ENCODE results near the gene SGPP1.
"Not testable (repeated sequence)": the region's sequence is repeated elsewhere in the genome, so short reads cannot be mapped to it uniquely, and the experiment has no call there.

Gene SGPP1, protein sequence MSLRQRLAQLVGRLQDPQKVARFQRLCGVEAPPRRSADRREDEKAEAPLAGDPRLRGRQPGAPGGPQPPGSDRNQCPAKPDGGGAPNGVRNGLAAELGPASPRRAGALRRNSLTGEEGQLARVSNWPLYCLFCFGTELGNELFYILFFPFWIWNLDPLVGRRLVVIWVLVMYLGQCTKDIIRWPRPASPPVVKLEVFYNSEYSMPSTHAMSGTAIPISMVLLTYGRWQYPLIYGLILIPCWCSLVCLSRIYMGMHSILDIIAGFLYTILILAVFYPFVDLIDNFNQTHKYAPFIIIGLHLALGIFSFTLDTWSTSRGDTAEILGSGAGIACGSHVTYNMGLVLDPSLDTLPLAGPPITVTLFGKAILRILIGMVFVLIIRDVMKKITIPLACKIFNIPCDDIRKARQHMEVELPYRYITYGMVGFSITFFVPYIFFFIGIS

GRCh38 chr14:63727736-63728728, at the start of gene SGPP1:
Gene SGPP1, minus strand, starts transcription at chr14:63728065. Its CDS starts 121 bp downstream, at chr14:63727944.
- peak in 1 of 2 donors; percentile 50 for DNase-seq

- no peak for DNase-seq
Measured at GRCh38 chr14:63777024-63777423, 49.2 kb upstream of the SGPP1 start.

DNA sequence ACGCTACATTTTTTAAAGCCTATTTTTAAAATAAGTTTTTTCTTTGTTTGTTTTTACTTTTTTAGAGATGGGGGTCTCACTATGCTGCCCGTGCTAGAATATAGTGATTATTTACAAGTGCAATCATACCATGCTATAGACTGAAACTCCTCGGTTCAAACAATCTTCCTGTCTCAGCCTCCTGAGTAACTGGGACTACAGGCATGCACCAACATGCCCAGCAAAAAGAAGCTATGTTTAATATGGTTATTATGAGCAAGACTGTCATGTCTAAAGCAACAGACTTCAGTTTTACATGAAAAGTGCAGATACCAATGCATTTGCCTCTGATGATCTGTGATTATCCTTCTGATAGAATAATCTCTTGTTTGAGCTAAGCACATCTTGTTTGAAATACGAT, 45.6 kb upstream of the SGPP1 start:
- DNase-seq, result no peak

GRCh38 chr14:63770187-63770807, 42.4 kb upstream of the SGPP1 start:
- no peak for DNase-seq

- no peak for DNase-seq
Measured at GRCh38 chr14:63766611-63767010, 38.7 kb upstream of the SGPP1 start.

DNA sequence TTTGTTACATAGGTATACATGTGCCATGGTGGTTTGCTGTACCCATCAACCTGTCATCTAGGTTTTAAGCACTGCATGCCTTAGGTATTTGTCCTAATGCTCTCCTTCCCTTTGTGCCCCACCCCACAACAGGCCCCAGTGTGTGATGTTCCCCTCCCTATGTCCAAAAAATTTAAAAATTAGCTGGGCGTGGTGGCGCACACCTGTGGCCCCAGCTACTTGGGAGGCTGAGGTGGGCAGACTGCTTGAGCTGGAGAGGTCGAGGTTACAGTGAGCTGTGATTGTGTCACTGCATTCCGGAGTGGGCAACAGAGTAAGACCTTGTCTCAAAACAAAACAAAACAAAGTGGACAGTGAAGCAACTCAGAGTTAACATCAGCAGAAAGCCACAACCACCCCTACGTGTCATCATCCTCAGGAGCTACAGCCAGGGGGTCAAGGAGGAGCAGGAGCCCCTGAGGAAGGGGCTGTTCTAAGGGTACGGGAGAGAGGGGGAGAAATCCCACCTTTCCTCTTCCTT, 36.8 kb upstream of the SGPP1 start:
- DNase-seq, result no peak

GRCh38 chr14:63764103-63764502, 36.2 kb upstream of the SGPP1 start:
- DNase-seq, result no peak

GRCh38 chr14:63761351-63762117, 33.7 kb upstream of the SGPP1 start:
- DNase-seq, result no peak

DNA sequence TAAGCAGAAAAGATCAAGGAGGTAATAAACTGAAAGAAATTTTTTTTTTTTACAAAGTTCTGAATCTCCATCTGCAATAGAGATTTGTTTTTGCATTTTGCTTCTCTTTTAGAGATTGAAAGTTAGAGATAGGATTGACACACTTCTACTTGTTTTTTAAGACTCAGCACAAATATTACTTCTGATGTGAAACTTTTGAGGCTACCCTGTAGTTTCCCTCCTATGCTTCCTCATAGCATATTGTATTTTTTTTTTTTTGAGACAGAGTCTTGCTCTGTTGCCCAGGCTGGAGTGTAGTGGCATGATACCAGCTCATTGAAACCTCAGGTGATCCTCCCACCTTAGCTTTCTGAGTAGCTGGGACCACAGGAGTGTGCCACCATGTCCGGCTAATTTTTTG, 32.1 kb upstream of the SGPP1 start:
- DNase-seq, result no peak

GRCh38 chr14:63759456-63759855, 31.6 kb upstream of the SGPP1 start:
- peak in 1 of 2 donors; percentile 12 for DNase-seq

DNA sequence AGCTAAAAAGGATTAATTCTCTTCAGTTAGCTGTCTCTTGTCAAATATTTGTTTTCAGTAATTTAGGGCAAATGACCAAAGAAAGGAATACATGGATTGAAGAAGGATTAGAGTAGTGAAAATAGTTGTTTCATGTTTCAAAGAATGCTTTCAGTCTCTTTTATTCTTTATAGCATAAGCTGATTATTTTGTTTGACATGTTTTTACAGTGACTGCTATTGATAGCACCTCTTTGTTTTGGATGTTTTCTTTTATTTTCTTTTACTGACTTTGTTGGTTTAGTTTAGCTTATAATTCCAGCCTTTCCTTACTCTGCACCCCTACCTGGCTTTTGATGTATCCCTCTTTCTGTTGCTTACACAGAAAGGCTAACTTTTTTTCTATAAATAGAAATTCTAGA, 29.3 kb upstream of the SGPP1 start:
- no peak for DNase-seq

DNA sequence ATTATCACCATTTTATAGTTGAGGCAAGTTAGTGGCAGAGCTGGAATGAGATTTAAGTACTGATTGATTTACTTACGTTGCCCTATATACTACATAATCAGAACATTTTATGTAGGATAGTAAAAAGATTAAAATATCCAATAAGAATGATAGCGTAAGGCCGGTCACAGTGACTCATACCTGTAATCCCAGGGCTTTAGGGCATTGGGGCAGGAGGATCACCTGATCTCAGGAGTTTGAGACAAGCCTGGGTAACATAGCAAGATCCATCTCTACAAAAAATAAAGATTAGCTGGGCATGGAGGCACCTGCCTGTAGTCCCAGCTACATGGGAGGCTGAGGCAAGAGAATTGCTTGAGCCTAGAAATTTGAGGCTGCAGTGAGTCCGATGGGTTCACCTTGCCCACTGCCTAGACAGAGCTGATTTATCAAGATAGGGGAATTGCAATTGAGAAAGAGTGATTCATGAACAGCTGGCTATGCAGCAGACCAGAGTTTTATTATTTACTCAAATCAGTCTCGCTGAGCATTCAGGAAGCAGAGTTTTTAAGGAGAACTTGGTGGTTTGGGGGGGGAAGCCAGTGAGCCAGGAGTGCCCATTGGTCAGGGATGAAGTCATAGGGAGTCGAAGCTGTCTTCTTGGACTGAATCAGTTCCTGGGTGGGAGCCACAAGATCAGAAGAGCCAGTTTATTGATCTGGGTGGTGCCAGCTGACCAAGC, 24.7 kb upstream of the SGPP1 start:
- DNase-seq, result no peak

DNA sequence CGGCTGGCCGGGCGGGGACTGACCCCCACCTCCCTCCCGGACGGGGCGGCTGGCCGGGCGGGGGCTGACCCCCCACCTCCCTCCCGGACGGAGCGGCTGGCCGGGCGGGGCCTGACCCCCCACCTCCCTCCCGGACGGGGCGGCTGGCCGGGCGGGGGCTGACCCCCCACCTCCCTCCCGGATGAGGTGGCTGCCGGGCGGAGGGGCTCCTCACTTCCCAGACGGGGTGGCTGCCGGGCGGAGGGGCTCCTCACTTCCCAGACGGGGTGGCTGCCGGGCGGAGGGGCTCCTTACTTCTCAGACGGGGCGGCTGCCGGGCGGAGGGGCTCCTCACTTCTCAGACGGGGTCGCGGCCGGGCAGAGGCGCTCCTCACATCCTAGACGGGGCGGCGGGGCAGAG, 23.2 kb upstream of the SGPP1 start:
- not testable (repeated sequence) for DNase-seq

DNA sequence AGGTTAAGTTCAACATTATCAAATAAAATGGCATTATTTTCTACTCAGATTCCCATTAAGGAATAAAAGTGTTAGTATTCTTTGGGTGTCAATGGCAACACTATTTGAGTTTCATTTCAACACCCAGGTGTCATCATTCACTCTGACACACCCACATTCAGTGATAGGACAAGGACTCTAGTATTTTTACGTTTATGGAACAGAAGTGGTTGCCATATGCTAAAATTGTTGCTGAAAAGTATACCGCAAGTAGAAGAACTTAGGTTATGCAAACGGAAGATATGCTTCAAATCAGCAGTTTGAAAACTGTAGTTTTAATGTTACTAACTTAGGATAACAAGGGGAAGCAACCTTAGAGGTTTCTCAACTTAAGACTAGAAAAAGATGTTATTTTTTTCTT, 20.0 kb upstream of the SGPP1 start:
- no peak for DNase-seq

- no peak for DNase-seq
Measured at GRCh38 chr14:63745858-63746425, 18.1 kb upstream of the SGPP1 start.

DNA sequence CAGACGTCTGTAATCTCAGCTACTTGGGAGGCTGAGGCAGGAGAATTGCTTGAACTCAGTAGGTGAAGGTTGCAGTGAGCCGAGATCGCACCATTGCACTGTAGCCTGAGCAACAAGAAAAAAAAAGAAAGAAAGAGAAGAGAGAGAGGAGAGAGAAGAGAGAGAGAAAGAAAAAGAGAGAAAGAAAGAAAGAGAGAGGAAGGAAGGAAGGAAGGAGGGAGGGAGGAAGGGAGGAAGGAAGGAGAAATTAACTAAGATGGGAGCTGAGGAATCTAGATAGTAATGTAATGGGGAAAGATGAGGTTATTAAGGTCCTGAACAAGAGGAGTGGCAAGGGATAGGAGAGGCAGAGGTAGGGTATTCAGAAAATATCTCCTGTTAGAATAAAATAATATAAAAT, 17.4 kb upstream of the SGPP1 start:
- DNase-seq, result no peak

- no peak for DNase-seq
Measured at GRCh38 chr14:63737582-63738006, 9.7 kb upstream of the SGPP1 start.

DNA sequence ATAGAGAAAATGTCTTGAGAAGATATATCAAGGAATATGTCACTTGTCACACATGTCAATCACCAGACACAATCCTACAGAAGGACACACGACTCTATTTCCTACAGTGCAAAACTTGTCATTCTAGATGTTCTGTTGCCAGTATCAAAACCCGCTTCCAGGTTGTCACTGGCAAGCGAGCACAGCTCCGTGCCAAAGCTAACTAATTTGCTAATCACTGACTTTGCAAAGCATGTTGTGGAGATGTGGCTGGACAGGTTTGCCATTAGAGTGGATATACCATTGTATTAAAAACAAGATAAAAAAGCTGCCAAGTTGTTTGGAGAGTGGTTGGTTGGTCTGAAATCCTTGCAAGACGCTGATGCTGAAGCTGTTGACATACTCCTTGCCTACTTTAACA, 7.9 kb upstream of the SGPP1 start:
- DNase-seq, result no peak

- DNase-seq, result no peak
Measured at GRCh38 chr14:63730659-63731058, 2.8 kb upstream of the SGPP1 start.

- no peak for DNase-seq
Measured at GRCh38 chr14:63727231-63727735, 582 bp downstream of the SGPP1 start.

GRCh38 chr14:63726499-63726898, 1.4 kb downstream of the SGPP1 start:
- no peak for DNase-seq

Measured in bone marrow (tissue), 2 donors.